Stromal cell of bone marrow (primary cell): ENCODE results near the gene MIA.
"Not testable (repeated sequence)": the region's sequence is repeated elsewhere in the genome, so short reads cannot be mapped to it uniquely, and the experiment has no call there.

Source experiments
- DNase-seq: peaks from one replicate; pipeline ENCODE4 v3.0.0-alpha.2; 2012; ENCODE audit warnings: low read depth

MIA gene

GRCh38 chr19:40750874-40751537 lies 24.3 kb upstream of the MIA start, which contains the start of gene SNRPA:
TSS of gene SNRPA (plus strand) at chr19:40751203. CDS start at chr19:40751409, 206 bp downstream.
- peak; percentile 97 for DNase-seq

GRCh38 chr19:40752257-40752781 lies 23.0 kb upstream of the MIA start:
- no peak for DNase-seq

GRCh38 chr19:40754611-40755247 lies 20.6 kb upstream of the MIA start:
- DNase-seq = no peak

- DNase-seq = no peak
Measured at GRCh38 chr19:40755248-40755624, 20.1 kb upstream of the MIA start.

- no peak for DNase-seq
Measured at GRCh38 chr19:40755791-40756190, 19.5 kb upstream of the MIA start.

GRCh38 chr19:40756502-40757110 lies 18.7 kb upstream of the MIA start:
- no peak for DNase-seq

- no peak for DNase-seq
Measured at GRCh38 chr19:40758491-40758890, 16.8 kb upstream of the MIA start.

- no peak for DNase-seq
Measured at GRCh38 chr19:40759352-40759751, 16.0 kb upstream of the MIA start.

GRCh38 chr19:40762754-40763470 lies 12.4 kb upstream of the MIA start:
- DNase-seq = no peak

GRCh38 chr19:40763526-40763925 lies 11.8 kb upstream of the MIA start:
- no peak for DNase-seq

GRCh38 chr19:40763963-40764362 lies 11.4 kb upstream of the MIA start:
- DNase-seq = no peak

- not testable (repeated sequence) for DNase-seq
Measured at GRCh38 chr19:40766385-40766784, 8.9 kb upstream of the MIA start.

- no peak for DNase-seq
Measured at GRCh38 chr19:40768869-40769268, 6.5 kb upstream of the MIA start.

GRCh38 chr19:40771101-40771862 lies 4.0 kb upstream of the MIA start:
- not testable (repeated sequence) for DNase-seq

GRCh38 chr19:40775632-40776022 lies 306 bp downstream of the MIA start:
- DNase-seq = no peak

- DNase-seq = no peak
Measured at GRCh38 chr19:40776364-40776763, 1.0 kb downstream of the MIA start.

GRCh38 chr19:40776932-40777644 lies 1.8 kb downstream of the MIA start:
- DNase-seq = peak; percentile 90

GRCh38 chr19:40777645-40777936 lies 2.3 kb downstream of the MIA start:
- no peak for DNase-seq

GRCh38 chr19:40777937-40778705 lies 2.8 kb downstream of the MIA start, which contains the start of gene RAB4B:
TSS of gene RAB4B (plus strand) at chr19:40778247. CDS start at chr19:40778376, 129 bp downstream.
- peak; percentile 99 for DNase-seq

GRCh38 chr19:40778706-40779284 lies 3.5 kb downstream of the MIA start:
- DNase-seq = no peak
